DND-41 (cell line): ENCODE results near the gene HID1.

ENCODE experiments used
- CTCF ChIP-seq: IDR thresholded peaks from 2 replicates; pipeline ENCODE4 v1.5.1; 2012; ENCODE audit warnings: borderline replicate concordance, low read length, moderate library complexity, mild to moderate bottlenecking; ENCODE audit not compliant: poor library complexity, severe bottlenecking; ENCODE audit errors: extremely low read depth
- EZH2 ChIP-seq: IDR thresholded peaks from 3 replicates; pipeline ENCODE4 v1.6.1; 2012; ENCODE audit warnings: borderline replicate concordance, low read depth, mild to moderate bottlenecking, moderate library complexity, low read length, inconsistent platforms; ENCODE audit not compliant: severe bottlenecking

DNA sequence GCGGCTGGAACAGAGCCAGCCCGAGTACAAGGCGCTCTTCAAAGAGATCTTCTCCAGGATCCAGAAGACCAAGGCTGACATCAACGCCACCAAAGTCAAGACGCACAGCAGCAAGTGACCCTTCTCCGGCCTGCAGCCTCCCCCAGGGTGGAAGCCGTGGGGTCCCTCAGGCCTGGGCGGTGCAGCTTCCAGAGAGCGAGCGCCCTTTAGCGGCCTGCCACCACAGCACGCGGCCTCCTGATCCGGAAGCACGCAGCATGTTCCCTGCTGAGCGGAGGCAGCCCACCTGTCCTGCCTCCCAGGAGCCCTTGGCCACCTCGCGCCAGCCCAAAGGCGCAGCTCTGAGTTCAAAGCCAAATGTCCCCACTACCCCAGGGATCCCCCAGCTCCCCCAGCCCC is 31.4 kb upstream of the HID1 start:
- TF ChIP-seq CTCF, result no peak
- no peak for TF ChIP-seq EZH2
